BLaER1 treated with 17β-estradiol and CSF1 and Interleukin-3, amounts not matched to agents 10 nM and 100 nM (cell line): ENCODE measurements around the gene LAMP1.
"Not testable (repeated sequence)": the region's sequence is repeated elsewhere in the genome, so short reads cannot be mapped to it uniquely, and the experiment has no call there.

Source experiments
- H3K27ac ChIP-seq, 11 experiments: shearing (Covaris generic); formaldehyde crosslinking; 2 replicates each; pipeline ENCODE4 v1.8.1; 2022
- H3K27me3 ChIP-seq, 11 experiments: shearing (Covaris generic); formaldehyde crosslinking; 2 replicates each; pipeline ENCODE4 v1.8.1; 2022
- H3K36me3 ChIP-seq, 11 experiments: shearing (Covaris generic); formaldehyde crosslinking; 2 replicates each; pipeline ENCODE4 v1.8.1; 2022
- H3K4me1 ChIP-seq, 10 experiments: shearing (Covaris generic); formaldehyde crosslinking; 2 replicates each; pipeline ENCODE4 v1.8.1; 2022
- H3K4me2 ChIP-seq, 11 experiments: shearing (Covaris generic); formaldehyde crosslinking; 2 replicates each; pipeline ENCODE4 v1.8.1; 2022
- H3K4me3 ChIP-seq, 10 experiments: shearing (Covaris generic); formaldehyde crosslinking; 2 replicates each; pipeline ENCODE4 v1.8.1; 2022
- H3K9ac ChIP-seq, 11 experiments: shearing (Covaris generic); formaldehyde crosslinking; 2 replicates each; pipeline ENCODE4 v1.8.1; 2022
- H3K9me3 ChIP-seq, 11 experiments: shearing (Covaris generic); formaldehyde crosslinking; replicated peaks in 1 of 11; 2 replicates each; pipeline ENCODE4 v1.8.1; 2022
- H4K20me1 ChIP-seq, 11 experiments: shearing (Covaris generic); formaldehyde crosslinking; 2 replicates each; pipeline ENCODE4 v1.8.1; 2022
- Cebpa-rat ChIP-seq, 11 experiments: shearing (Covaris generic); IDR thresholded peaks; 2 replicates each; pipeline ENCODE4 v1.8.1; 2022

Gene LAMP1

DNA sequence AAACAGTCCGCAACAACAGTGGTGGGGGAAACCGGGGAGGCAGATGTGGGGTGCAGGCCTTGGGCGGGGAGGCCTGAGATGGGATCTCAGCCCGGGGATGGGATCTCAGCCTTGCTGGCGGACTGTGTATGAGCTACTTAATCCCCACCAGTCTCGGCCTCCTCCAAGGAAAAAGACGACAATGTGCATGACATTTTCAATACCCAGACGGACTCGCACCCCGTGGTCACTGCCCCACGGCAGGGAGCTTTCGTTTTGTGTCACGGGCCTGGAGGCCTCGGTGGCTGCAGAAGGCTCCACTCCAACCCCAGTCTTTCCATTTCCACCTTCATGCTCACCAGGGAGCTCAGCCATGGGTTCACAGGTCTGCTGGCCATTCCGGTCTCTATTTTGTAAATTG, 41.4 kb downstream of the LAMP1 start:
- Histone ChIP-seq H3K9ac (no peak overlapping the region), H3K36me3 (no peaks in the 10 kb centered on the region), H3K27ac (no peak overlapping the region), H3K4me1 (no peaks in the 10 kb centered on the region), H4K20me1 (no peaks in the 10 kb centered on the region), H3K4me3 (no peak overlapping the region), H3K4me2 (no peak overlapping the region), H3K27me3 (no peaks in the 10 kb centered on the region), H3K9me3 (no peaks in the 10 kb centered on the region)
- TF ChIP-seq Cebpa-rat (IDR thresholded peaks at IDR 0.05) = no peak

DNA sequence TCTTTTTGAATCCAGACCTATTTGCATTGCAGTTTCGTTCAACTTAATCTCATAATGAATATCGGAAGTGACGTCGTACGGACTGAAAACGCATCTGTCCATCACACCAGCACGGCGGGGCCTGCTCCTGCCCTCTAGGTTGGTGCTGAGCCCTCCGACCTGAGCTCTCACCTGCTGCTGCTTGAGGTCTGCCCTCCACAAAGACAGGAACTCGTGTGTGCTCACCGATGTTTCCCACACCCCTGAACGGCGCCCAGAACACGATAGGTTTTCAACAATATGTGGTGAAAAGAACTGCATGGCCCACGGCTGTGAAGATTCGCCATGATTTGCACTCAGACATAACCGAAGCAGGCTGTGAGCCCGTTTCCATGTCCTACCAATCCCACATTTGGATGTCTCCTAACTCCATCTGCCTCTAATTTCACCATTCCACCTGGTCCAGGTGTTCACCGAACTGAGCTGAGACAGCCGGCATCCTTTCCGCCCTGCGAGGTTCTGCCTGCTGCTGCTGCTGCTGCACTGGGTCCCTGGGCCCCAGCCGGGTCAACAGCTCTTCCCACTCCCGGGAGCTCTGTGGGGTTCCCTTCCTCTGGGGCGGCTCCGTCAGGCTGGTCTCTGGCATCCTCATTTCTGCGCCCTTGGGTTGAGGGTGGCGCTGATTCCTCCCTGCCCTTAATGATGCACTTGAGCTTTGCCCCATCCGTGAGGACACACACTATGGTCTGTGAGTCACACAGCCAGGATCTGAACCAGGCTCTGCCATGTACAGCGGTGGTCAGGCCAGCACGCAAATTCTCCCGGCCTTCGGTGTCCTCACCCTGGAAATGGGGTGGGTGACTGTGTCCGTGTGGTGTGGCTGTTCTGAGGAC, 46.0 kb downstream of the LAMP1 start:
- H3K4me2 ChIP-seq = no peak overlapping the region
- no peak for TF ChIP-seq Cebpa-rat (IDR thresholded peaks at IDR 0.05)
- H3K9ac ChIP-seq = no peak overlapping the region
- peaks cover 20 to 32% (median 25%) of the 10 kb centered on the region in 11 experiments for H3K9me3 ChIP-seq
- H3K4me1 ChIP-seq = no peaks in the 10 kb centered on the region
- H3K27me3 ChIP-seq = no peaks in the 10 kb centered on the region
- H3K36me3 ChIP-seq = peaks cover 0 to 4% (median 0%) of the 10 kb centered on the region in 11 experiments; a peak in 1 of 22 replicates
- no peak overlapping the region for H3K4me3 ChIP-seq
- no peaks in the 10 kb centered on the region for H4K20me1 ChIP-seq
- H3K27ac ChIP-seq = no peak overlapping the region

DNA sequence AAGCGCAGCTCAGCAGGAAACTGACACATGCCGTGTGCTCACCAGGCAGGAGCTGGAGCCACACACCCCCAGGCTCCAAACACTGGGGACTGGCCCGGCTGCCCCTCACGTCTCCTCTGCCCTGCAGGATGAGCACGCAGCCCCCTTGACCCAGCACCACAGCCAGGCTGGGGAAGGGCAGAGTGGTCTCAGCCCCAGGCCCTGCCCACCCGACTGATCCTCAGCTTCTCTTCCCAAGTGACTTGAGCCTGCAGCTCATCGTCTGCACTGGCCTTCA, 46.6 kb downstream of the LAMP1 start:
- Histone ChIP-seq H3K36me3 (peaks cover 0 to 4% (median 0%) of the 10 kb centered on the region in 11 experiments; a peak in 1 of 22 replicates), H4K20me1 (no peaks in the 10 kb centered on the region), H3K9ac (no peak overlapping the region), H3K27me3 (no peaks in the 10 kb centered on the region), H3K4me1 (no peaks in the 10 kb centered on the region), H3K4me2 (no peak overlapping the region), H3K27ac (no peak overlapping the region), H3K9me3 (peaks cover 26 to 38% (median 31%) of the 10 kb centered on the region in 11 experiments), H3K4me3 (no peak overlapping the region)
- TF ChIP-seq Cebpa-rat (IDR thresholded peaks at IDR 0.05) = no peak

DNA sequence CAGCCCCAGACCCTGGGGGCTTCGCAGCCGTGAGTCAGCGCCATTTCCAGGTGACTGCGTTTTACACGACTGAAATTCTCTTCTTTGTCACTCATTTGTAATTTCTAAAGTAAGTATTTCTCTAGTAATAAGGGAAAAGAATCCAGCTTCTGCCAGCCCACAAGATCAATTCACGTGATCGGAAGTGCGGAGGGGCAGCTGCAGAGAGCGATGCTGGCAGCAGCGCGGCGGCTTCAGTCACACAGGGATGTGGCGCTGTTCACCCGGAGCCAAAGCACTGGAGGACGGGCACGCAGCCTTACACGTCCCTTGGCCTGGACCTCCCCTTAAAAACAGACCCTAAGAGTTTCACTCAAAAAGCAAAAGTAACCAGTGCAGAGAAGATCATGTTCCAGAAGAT, 48.4 kb downstream of the LAMP1 start:
- peaks cover 29 to 40% (median 34%) of the 10 kb centered on the region in 11 experiments for H3K9me3 ChIP-seq
- H3K4me1 ChIP-seq = no peaks in the 10 kb centered on the region
- no peak for TF ChIP-seq Cebpa-rat (IDR thresholded peaks at IDR 0.05)
- H3K27me3 ChIP-seq = no peaks in the 10 kb centered on the region
- H3K27ac ChIP-seq = no peak overlapping the region
- H4K20me1 ChIP-seq = no peaks in the 10 kb centered on the region
- peaks cover 0 to 4% (median 0%) of the 10 kb centered on the region in 11 experiments; a peak in 1 of 22 replicates for H3K36me3 ChIP-seq
- H3K4me3 ChIP-seq = no peak overlapping the region
- no peak overlapping the region for H3K4me2 ChIP-seq
- H3K9ac ChIP-seq = no peak overlapping the region

DNA sequence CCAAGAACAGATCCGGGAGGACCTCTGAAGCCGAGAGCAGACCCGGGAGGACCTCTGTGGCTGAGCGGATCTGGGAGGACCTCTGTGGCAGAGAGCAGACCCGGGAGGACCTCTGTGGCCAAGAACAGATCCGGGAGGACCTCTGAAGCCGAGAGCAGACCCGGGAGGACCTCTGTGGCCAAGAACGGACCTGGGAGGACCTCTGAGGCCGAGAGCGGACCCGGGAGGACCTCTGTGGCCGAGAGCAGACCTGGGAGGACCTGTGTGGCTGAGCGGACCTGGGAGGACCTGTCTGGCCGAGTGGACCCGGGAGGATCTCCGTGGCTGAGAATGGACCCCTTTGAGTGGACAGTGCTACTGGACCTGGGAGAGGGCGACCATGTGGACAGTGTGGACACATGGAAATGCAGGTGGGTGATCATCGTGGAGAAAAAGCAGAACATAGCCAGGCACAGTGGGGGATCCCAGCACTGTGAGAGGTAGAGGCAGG, 50.7 kb downstream of the LAMP1 start:
- H3K36me3 ChIP-seq, H3K4me2 ChIP-seq, H3K4me3 ChIP-seq, H4K20me1 ChIP-seq, H3K4me1 ChIP-seq, H3K27ac ChIP-seq, H3K9ac ChIP-seq, H3K27me3 ChIP-seq: not testable (repeated sequence)
- peaks cover 29 to 40% (median 34%) of the 10 kb centered on the region in 11 experiments for H3K9me3 ChIP-seq

DNA sequence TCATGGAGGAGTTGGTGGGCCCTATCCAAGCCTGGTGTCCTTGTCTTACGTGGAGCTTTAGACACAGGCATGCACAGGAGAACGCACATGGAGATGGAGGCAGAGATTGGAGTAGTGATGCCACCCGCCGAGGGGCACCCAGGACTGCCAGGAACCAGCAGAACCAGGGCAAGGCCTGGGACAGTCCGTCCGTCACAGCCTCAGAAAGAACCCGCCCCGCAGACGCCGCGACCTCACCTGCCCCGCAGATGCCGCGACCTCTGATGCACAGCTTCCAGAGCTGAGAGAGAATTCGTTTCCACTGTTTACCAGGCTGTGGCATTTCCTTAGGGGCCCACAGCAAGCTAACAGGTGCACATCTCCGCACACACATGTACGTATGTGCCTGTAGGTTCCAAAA, 51.6 kb downstream of the LAMP1 start:
- H3K4me2 ChIP-seq = no peak overlapping the region
- no peak overlapping the region for H3K9ac ChIP-seq
- no peak overlapping the region for H3K4me3 ChIP-seq
- H3K4me1 ChIP-seq = peaks cover 0 to 7% (median 0%) of the 10 kb centered on the region in 10 experiments; a peak in 3 of 20 replicates
- H3K27me3 ChIP-seq = no peaks in the 10 kb centered on the region
- H3K9me3 ChIP-seq = peaks cover 29 to 40% (median 34%) of the 10 kb centered on the region in 11 experiments
- H3K27ac ChIP-seq = no peak overlapping the region
- no peaks in the 10 kb centered on the region for H4K20me1 ChIP-seq
- peaks cover 0 to 4% (median 0%) of the 10 kb centered on the region in 11 experiments; a peak in 1 of 22 replicates for H3K36me3 ChIP-seq
- no peak for TF ChIP-seq Cebpa-rat (IDR thresholded peaks at IDR 0.05)

DNA sequence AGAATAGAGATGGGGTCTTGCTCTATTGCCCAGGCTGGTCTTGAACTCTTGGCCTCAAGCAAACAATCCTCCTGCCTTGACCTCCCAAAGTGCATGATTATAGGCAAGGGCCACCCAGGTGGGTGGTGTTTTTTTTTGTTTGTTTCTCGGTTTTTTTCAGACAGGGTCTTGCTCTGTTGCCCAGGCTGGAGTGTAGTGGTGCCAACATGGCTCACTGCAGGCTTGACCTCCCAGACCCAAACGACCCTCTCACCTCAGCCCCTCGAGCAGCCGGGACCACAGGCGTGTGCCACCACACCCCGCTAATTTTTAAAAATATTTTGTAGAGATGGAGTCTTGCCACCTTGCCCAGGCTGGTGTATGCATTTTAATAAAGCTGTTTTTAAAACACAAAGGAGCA, 52.0 kb downstream of the LAMP1 start:
- Histone ChIP-seq H4K20me1 (no peaks in the 10 kb centered on the region), H3K4me2 (no peak overlapping the region), H3K36me3 (peaks cover 0 to 4% (median 0%) of the 10 kb centered on the region in 11 experiments; a peak in 1 of 22 replicates), H3K4me3 (no peak overlapping the region), H3K27me3 (no peaks in the 10 kb centered on the region), H3K27ac (no peak overlapping the region), H3K4me1 (peaks cover 0 to 7% (median 0%) of the 10 kb centered on the region in 10 experiments; a peak in 3 of 20 replicates), H3K9me3 (peaks cover 29 to 40% (median 34%) of the 10 kb centered on the region in 11 experiments), H3K9ac (no peak overlapping the region)
- TF ChIP-seq Cebpa-rat (IDR thresholded peaks at IDR 0.05) = no peak

DNA sequence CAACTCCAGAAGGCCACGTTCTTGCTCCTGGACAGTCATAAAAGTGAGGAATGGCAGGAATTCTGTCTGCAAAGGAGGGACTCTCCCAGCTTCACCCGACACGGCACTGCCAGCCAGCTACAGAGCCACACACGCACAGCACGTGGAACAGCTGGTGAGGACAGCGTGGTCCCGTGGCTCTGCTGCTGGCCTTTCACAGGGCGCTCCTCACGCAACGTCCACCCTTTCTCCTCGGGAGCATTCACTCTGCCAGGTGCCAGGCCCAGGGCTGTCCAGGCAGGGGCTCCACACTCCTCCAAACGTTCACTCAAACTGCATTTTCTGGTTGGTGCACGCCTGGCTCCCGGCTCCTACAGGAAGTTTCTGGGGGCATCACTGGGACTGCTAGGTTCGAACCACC, 52.5 kb downstream of the LAMP1 start:
- H3K4me3 ChIP-seq = no peak overlapping the region
- H3K9me3 ChIP-seq = peaks cover 29 to 39% (median 34%) of the 10 kb centered on the region in 11 experiments
- no peak overlapping the region for H3K9ac ChIP-seq
- no peak overlapping the region for H3K4me2 ChIP-seq
- H3K4me1 ChIP-seq = peaks cover 0 to 7% (median 0%) of the 10 kb centered on the region in 10 experiments; a peak in 3 of 20 replicates
- no peaks in the 10 kb centered on the region for H4K20me1 ChIP-seq
- peaks cover 0 to 4% (median 0%) of the 10 kb centered on the region in 11 experiments; a peak in 1 of 22 replicates for H3K36me3 ChIP-seq
- no peak for TF ChIP-seq Cebpa-rat (IDR thresholded peaks at IDR 0.05)
- H3K27me3 ChIP-seq = no peaks in the 10 kb centered on the region
- H3K27ac ChIP-seq = no peak overlapping the region

DNA sequence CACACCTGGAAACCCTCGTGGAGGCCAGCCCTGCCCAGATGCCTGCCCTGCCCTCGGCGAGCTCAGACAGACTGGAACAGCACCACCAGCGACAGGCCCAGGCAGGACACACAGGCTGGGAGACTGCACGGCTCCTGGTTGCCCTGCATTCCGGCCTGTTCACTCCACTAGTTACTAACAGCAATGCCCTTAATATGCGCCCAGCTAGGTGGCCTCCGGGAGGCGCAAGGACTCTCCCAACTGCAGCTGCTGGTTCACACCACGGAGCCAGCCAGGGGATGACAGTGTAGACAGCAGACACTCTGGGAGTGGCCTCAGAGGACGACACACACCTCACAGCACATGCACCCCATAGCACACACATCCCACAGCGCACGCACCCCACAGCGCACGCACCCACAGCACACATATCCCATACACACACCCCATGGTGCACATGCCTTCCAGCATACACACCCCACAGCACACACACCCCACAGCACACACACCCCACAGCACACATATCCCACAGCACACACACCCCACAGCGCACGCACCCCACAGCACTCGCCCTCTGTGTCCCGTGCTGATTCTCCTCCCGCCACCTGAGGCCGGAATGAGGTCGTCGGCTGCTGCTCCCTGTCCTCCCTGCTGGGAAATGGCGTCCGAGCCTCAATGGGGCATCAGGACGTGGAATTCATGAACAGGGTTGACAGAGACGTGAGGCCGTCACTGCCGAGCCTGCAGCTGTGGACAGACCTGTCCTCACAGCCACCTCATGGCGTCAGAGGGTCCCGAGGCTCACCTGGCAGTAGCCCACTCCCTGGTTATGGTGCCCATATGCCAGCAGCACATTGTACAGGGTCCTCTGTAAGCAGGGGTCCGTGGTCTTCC, 53.3 kb downstream of the LAMP1 start:
- Histone ChIP-seq H3K27me3 (no peaks in the 10 kb centered on the region), H4K20me1 (no peaks in the 10 kb centered on the region), H3K9me3 (peaks cover 27 to 31% (median 28%) of the 10 kb centered on the region in 11 experiments), H3K9ac (no peak overlapping the region), H3K4me3 (no peak overlapping the region), H3K4me2 (no peak overlapping the region), H3K27ac (no peak overlapping the region), H3K4me1 (peaks cover 0 to 7% (median 0%) of the 10 kb centered on the region in 10 experiments; a peak in 3 of 20 replicates), H3K36me3 (peaks cover 0 to 3% (median 0%) of the 10 kb centered on the region in 11 experiments; a peak in 1 of 22 replicates)
- TF ChIP-seq Cebpa-rat (IDR thresholded peaks at IDR 0.05) = no peak
